Stimulated activated CD4-positive, alpha-beta T cell treated with anti-CD3 and anti-CD28 coated beads, Interleukin-15, amount 100 ng/mL, for 48 hours (primary cell): ENCODE measurements around the gene CAMSAP1.
"Not testable (repeated sequence)": the region's sequence is repeated elsewhere in the genome, so short reads cannot be mapped to it uniquely, and the experiment has no call there.

Experiments used
- DNase-seq, 2 donors: peaks; one replicate each; pipeline ENCODE4 v3.0.0-alpha.2; 2020; ENCODE audit warnings: low read depth in 2 of 2

The CAMSAP1 gene

GRCh38 chr9:135907431-135908092, at the start of gene CAMSAP1:
CAMSAP1 (minus strand) TSS chr9:135907546; CDS start chr9:135907159, 387 bp downstream.
- peak; percentile 87 to 94 for DNase-seq

GRCh38 chr9:135956802-135957174, 49.4 kb upstream of the CAMSAP1 start:
- no peak for DNase-seq

- no peak for DNase-seq
These were observed 48.8 kb upstream of the CAMSAP1 start for GRCh38 chr9:135955934-135956801.

DNA sequence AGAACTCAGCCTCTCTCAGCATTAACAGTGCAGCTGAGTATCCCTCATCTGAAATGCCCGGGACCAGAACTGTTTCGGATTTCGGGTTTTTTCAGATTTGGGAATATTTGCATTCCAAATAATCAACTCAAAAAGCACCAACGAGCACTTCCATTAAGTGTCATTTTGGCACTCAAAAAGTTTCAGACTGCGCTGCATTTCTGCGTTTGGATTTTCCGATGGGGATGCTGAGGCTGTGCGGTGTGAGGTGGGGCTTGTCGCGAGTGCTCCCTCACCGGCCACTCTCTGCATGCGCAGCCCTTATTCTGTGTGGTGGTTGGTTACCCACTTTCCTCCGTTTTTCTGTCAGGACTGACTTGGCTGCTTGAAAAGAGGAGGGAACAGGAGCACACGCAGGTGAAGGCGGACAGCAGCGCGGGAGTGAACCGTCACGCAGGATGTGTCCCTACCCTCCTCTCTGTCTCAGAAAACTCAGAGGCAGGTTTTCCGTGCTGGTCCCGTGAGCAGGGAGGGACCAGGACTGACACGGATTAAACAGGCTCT, 45.4 kb upstream of the CAMSAP1 start:
- no peak for DNase-seq

DNA sequence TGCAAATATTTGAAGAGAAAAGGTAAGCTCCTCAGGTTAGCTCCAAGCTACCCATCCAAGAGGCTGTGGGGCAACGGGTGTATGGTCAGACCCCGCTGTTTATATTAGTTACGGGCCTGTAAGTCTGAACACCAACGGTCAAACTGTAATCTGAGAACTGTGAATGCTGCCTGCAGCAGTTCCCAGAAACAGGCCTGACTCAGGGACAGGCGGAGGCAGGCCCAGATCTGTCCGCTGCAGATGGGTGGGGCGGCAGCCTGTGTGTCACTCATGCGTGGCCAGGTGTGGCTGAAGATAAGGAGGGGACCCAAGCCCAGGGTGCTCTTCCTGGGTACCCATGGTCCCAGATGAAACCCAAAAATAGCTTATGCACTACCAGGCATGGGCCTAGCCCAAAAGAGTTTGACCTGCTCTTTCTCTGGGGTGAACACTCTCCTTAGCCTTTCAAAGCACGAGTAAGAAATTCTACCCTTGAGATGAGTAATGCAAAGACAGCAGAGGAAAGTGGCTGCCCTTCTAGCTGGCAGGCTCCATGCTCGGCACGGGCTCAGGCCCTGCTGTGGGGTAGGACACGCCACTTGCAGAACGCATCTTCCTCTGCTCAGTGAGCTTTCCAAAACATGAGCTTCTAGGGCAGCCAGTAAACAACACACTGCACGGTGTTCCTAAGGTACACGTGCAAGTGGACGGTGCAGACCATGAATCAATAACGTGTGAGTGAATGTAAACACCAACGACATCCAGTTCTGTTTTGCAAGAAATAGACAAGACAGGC, 44.7 kb upstream of the CAMSAP1 start:
- DNase-seq, result no peak

DNA sequence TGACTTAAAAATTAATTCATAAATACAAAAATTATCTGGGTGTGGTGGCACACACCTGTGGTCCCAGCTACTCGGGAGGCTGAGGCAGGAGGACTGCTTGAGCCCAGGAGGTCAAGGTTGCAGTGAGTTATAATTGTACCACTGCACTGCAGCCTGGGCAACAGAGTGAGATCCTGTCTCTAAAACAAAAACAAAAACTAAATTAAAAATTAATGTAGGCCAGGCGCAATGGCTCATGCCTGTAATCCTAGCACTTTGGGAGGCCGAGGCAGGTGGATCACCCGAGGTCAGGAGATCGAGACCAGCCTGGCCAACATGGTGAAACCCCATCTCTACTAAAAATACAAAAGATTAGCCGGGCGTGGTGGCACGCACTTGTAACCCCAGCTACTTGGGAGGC, 44.0 kb upstream of the CAMSAP1 start:
- not testable (repeated sequence) for DNase-seq

GRCh38 chr9:135950841-135951240, 43.5 kb upstream of the CAMSAP1 start:
- DNase-seq, result not testable (repeated sequence)

- no peak for DNase-seq
These were observed 42.9 kb upstream of the CAMSAP1 start for GRCh38 chr9:135950135-135950682.

DNA sequence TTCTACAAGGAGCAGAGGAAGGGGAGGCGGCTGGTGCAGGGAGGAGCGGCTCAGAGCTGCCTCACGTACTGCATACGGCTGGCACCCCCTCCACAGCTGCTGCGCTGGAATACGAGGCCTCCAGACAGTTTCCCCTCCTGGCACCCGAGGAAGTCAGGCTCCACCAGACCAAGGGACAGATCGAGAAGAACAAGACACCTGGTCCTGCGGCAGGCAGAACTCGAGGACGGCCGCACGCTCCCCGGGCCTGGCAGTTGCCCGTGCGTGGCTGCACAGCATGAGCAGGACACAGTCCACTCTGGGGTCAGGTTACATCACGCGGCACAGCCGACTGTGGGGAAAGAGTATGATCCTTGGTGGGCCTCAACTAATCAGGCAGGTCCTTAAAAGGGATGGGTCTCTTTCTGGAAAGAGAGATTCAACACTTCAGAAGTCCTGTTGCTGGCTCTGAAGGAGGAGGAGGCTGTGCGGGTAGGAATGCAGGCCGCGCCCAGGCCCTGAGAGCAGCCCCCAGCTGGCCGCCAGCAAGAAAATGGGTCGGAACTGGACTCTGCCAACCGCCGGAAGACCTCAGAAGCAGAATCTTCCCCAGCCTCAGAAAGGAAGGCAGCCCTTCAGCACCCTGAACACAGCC, 42.3 kb upstream of the CAMSAP1 start:
- no peak for DNase-seq

GRCh38 chr9:135948968-135949367, 41.6 kb upstream of the CAMSAP1 start:
- DNase-seq, result no peak

- DNase-seq, result no peak
These were observed 41.1 kb upstream of the CAMSAP1 start for GRCh38 chr9:135948446-135948845.

- DNase-seq, result no peak
These were observed 40.2 kb upstream of the CAMSAP1 start for GRCh38 chr9:135947582-135947981.

DNA sequence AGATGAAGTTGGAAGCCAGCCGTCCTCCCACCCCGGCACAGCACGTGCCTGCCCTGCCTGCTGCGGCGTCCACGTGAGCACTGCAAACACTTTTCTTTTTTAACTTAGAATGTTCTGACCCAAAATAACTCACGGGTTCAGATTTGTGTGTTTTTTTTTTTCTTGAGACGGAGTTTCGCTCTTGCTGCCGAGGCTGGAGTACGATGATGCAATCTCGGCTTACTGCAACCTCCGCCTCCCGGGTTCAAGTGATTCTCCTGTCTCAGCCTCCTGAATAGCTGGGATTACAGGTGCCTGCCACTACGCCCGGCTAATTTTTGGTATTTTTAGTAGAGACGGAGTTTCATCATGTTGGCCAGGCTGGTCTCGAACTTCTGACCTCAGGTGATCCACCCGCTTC, 39.8 kb upstream of the CAMSAP1 start:
- not testable (repeated sequence) for DNase-seq

DNA sequence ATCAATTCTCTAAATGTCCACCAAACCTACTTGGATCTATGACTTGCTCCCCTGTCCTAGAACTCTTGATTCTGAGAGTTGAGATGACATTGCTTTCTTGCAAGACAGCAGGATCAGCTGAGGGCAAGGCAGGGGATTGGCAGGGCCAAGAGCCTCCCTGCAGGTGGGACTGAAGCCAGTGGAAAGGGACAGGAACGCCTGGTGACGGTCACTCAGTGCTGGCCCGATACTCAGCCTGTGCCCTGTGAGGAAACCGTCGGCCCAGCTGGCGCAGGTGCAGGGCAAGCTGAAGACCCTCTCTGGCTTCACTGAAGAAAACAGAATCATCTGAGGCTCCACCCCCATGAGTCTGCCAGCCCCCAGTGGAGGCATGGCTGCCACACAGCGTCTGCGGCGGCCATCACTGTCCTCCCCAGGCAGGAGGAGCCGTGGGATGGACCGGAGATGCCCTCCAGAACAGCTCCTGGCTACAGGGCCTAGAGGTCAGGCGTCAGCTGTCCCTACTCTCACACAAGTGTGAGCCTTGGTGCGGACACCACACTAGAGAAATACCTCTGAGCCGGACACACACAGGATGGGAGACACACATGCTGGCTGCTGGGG, 39.1 kb upstream of the CAMSAP1 start:
- DNase-seq, result no peak

DNA sequence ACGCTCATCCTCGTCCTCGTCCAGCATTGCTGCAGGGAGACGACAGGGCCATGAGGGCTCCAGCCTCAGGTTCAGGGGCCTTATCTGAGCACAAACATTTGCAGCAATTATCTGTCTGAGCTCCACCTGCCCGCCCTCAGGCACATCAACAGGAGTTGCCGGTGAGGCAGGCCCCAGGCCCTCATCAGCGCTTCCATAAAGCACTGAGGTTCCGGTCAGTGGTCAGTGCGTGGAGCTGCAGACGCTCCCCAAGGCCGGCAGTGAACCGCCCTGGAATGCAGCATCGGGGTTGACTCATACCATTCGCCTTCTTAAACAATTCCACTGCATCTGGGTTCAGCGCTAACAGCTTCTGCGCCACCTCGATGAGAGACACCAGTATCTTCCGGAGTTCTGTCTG, 38.6 kb upstream of the CAMSAP1 start:
- DNase-seq, result no peak

DNA sequence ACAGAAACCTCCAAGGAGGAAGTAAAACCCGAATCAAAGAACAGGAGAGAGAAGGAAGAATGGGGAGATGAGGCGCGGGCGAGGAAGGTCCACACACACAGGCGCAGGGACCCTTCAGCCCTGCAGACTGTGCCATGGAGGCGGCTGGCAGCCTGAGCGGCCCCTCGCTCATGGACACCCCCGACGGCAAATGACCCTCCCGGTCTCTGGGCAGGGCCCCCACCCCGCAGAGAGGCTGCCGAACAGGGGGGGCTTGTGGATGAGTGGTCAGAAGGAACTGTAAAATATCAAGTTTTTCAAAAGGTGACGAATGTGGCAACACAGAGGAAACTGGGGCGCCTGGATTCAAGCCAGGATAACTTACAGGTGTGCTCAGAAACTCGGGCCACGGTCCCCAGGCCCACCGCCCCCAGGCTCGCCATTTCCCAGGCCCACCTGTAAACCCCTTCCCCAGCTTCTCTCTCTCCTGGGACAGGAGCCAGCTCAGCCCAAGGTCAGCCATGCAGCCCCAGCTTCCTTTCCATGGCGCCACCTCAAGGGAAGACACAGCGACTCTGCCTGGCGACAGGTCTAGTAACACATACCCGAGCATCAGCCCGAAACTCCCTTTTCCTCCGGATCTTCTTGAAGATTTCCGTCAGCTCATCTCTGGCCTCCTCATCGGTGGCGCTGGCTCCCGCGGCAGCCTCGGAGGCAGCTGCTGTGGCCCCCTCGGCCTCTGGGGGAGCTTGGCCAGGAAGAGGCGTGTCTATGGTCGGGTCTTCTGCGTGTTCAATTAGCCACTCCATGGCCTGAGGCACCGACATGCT, 37.3 kb upstream of the CAMSAP1 start:
- DNase-seq, result no peak

DNA sequence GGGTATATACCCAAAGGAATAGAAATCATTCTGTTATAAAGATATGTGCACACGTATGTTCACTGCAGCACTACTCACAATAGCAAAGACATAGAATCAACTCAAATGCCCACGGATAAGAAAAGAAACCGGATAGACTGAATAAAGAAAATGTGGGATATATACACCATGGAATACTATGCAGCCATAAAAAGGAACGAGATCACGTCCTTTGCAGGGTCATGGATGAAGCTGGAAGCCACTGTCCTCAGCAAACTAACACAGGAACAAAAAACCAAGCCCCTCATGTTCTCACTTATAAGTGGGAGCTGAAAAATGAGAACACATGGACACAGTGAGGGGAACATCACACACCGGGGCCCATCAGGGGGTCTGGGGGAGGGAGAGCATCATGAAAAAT, 36.3 kb upstream of the CAMSAP1 start:
- not testable (repeated sequence) for DNase-seq

DNA sequence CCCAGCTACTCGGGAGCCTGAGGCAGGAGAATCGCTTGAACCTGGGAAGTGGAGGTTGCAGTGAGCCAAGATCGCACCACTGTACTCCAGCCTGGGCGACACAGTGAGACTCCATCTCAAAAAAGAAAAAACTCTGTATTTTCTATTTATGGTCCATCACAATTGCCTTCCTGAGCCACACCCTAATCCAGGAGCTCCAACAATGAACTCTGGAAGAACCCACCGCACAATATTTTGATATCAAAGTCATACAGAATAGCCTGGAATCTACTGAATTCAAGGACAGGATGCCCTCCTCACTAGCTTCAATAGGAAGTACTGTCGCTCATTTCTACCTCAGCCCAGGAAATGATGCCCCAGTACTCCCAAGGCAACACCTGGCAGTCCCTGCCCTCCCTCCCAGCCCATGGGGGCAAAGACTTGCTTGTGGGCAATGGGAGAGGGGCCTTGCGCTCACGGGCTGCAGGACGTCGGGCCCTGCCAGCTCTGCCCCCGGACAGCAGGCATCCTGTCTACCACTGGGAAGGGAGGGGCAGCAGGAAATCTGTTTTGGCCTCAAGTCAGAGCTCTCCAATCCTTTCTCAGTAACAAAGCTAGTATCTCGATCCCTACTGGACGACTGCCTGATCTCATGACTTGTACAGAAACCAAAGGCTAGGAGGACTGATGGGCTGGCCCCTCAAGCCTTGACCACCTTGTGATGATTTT, 34.1 kb upstream of the CAMSAP1 start:
- no peak for DNase-seq
